Muscle of arm (tissue), 12 donors: ENCODE data around the gene ZDHHC11B. TPM values are rescaled to one million over a fixed set of nuclear protein-coding genes. Genes with fewer than 3 reads are reported as not detected.

Source experiments
- DNase-seq: peaks from one replicate; pipeline ENCODE4 v3.0.0-alpha.2; 2013
- polyA plus RNA-seq, 12 donors: library from polyadenylated mRNA; unstranded; fragments of 120-200 nt; gene quantifications; one replicate each; pipeline ENCODE4 v1.2.1, GENCODE V29; 2013; ENCODE audit not compliant: insufficient read length in 12 of 12

Gene ZDHHC11B
- polyA plus RNA-seq, 12 donors: 5.3 to 34.3 (median 9.0) TPM; not detected in 1

DNA sequence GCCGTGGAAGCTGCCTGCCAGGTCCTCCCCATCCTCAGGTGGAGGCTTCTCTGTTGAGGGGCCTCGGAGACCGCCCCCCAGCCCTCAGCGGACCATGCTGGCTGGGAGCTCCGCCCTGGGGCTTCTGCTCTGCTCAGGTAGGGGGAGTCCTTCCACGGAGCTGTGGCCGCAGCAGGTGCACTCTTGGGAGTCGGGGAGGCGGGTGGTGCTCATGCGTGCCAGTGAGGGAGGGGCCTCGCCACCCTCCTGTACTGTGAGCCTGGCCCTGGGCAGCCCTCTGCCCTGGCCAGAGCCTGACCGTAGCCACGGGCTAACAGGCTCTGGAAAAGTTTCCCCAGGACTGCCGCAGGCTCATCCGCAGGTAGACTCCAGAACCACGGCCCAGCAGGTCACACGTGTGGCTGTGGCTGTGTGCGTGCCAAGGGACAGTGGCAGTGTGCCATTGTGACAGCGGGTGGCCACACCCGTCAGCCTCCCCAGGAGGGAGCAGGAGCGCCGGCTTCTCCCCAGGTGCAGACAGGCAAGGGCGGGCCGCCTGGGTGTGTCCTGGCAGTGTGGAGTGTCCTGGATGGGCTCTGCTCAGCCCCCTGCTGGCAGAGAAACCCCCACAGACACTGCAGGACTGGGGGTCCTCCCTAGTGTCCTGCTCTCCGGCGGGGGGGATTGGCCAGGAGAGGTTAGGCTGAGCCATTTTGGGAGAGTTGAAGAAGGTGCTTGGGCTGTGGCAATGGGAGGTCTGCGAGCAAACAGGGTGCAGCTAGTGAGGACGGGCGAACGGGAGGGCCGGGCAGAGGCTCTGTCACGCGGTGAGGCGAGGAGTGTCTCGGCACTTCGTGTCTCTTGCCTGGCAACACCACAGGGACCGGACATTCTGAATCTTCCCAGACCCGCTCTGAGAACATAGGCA lies 120.8 kb downstream of the ZDHHC11B start:
- no peak for DNase-seq

DNA sequence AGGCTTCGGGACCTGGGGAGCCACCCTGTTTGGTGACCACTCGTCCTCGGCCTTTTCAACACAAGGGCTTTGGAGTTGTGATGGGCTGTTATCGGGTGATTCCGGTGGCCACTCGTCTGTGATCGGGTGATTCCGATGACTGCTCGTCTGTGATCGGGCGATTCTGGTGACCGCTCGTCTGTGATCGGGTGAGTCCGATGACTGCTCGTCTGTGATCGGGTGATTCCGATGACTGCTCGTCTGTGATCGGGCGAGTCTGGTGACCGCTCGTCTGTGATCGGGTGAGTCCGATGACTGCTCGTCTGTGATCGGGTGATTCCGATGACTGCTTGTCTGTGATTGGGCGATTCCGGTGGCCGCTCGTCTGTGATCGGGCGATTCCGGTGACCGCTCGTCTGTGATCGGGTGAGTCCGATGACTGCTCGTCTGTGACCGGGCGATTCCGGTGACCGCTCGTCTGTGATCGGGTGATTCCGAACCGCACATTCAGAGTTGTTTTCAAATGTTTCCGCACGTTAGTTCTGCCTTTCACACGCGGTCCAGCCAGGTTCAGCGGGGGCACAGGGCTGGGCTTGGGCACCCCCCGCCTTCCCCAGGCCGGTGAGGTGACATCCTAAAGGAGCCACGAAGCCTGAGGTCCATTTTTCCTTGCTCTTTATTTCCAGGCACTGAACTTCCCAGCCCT lies 121.6 kb downstream of the ZDHHC11B start:
- DNase-seq: no peak

DNA sequence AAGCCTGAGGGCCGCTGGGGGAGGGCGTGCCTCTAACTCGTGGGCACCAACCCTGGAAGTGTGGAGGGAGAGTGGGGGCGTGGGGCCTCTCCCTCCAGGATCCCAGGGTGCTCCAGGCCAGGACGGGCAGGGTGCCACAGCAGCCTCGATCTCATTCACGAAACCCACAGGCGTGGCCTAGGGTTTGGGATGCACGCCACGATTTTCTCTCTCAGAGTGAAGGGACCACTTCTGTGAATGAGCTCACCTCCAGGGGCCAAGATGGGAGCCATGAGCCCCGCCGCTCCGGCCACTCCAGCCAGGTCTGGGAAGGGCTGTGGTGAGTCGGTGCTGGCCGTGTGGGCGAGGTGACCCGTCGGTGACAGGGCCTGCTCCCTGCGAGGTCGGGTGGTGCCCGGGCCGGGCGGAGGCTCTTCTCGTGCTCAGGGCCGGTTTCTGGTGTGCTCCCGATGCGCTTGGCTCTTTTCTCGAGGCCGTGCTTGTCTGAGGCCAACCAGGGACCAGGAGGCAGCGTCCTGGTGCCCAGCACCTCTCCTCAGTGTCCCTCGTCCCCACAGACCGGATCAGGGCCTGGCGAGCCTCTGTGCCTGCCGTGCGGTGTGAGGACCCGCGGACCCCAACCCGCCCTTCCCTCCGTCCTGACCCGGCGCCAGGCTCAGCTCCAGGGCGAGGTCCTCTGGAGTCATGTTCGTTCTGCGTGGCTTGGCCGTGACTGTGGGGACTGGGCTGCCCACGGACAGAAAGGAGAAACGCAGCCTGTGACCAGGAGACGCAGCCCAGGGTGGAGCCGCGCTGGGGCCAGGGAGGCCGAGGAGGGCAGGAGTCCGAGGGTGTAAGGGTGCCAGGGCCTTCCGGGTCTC lies 122.4 kb downstream of the ZDHHC11B start:
- DNase-seq: no peak

DNA sequence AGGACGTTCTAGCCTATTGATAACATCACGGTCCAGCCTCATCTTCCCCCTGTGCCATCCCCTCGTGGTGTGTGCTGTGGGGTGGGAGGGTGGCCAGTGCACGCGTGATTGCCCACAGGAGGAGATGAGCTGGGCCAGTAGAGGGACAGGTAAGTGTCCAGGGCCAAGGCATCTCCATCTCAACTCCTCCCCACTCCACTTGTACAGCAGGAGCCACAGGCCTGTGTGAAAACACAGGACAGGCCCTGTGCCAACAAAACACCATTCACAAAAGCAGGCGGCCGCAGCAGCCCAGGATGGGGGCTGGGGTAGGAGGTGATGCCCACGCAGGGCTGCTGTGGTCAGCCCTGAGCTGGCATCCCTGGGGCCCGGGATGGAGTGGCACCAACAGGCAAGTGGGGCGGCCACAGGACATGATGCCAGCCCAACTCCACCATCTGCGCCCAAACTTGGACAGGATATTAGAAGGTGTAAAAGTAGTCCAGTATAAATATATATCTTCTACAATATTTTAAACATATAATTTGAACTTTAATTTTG lies 124.0 kb downstream of the ZDHHC11B start:
- no peak for DNase-seq

Other genes with a start within 250 kb of the ZDHHC11B start
- gene CEP72, start 172.4 kb downstream of the ZDHHC11B start, polyA plus RNA-seq: 1 to 10 TPM in 10 of 12 donors, not detected in 2; 3.1 to 7.5 (median 4.2) TPM
- gene TPPP, start 91.4 kb downstream of the ZDHHC11B start, polyA plus RNA-seq: 10 to 100 TPM in 3 of 12 donors, 1 to 10 TPM in 8, not detected in 1; 3.6 to 12.3 (median 7.8) TPM
- gene ZDHHC11, start 66.3 kb upstream of the ZDHHC11B start, polyA plus RNA-seq: 10 to 100 TPM in 5 of 12 donors, 1 to 10 TPM in 6, not detected in 1; 4.7 to 25.3 (median 9.1) TPM
- 10 to 100 TPM in 11 of 12 donors, not detected in 1; 23.3 to 35.4 (median 27.5) TPM for gene BRD9, start 108.1 kb upstream of the ZDHHC11B start, polyA plus RNA-seq
- gene TRIP13, start 108.2 kb upstream of the ZDHHC11B start, polyA plus RNA-seq: 10 to 100 TPM in 5 of 12 donors, 1 to 10 TPM in 6, not detected in 1; 6.0 to 19.7 (median 9.8) TPM
- gene NKD2, start 224.1 kb upstream of the ZDHHC11B start, polyA plus RNA-seq: 10 to 100 TPM in 1 of 12 donors, 1 to 10 TPM in 9, under 1 TPM in 1, not detected in 1; 0.96 to 32.3 (median 1.7) TPM